Hepatocyte (in vitro differentiated cells): ENCODE measurements around the gene DCPS. TPM values are rescaled to one million over a fixed set of nuclear protein-coding genes. Genes with fewer than 3 reads are reported as not detected.
A peak's percentile ranks its signal among the peaks of the same experiment; 100 is the strongest.

Experiments
- DNase-seq: peaks from one replicate; pipeline ENCODE4 v3.0.0-alpha.2; 2016; ENCODE audit warnings: low spot score
- H2AFZ ChIP-seq: fragments of 200-600 bp; sonication (generic); 2 replicates; pipeline ENCODE4 v1.6.0; 2016; ENCODE audit warnings: antibody characterized with exemption, mild to moderate bottlenecking
- H3K27ac ChIP-seq: fragments of 200-600 bp; sonication (generic); 2 replicates; pipeline ENCODE4 v1.5.1; 2016; ENCODE audit warnings: mild to moderate bottlenecking
- H3K27me3 ChIP-seq: fragments of 200-600 bp; sonication (generic); 2 replicates; pipeline ENCODE4 v1.6.1; 2016
- H3K36me3 ChIP-seq: fragments of 200-600 bp; sonication (generic); replicated peaks from 2 replicates; pipeline ENCODE4 v1.5.1; 2016; ENCODE audit warnings: low read depth; ENCODE audit not compliant: insufficient read depth
- H3K4me1 ChIP-seq: fragments of 200-600 bp; sonication (generic); 2 replicates; pipeline ENCODE4 v1.5.1; 2016; ENCODE audit warnings: mild to moderate bottlenecking, moderate library complexity; ENCODE audit not compliant: insufficient read depth
- H3K4me2 ChIP-seq: fragments of 200-600 bp; sonication (generic); 2 replicates; pipeline ENCODE4 v1.6.0; 2016
- H3K4me3 ChIP-seq: fragments of 200-600 bp; sonication (generic); 2 replicates; pipeline ENCODE4 v1.5.1; 2016; ENCODE audit warnings: mild to moderate bottlenecking
- H3K79me2 ChIP-seq: fragments of 200-600 bp; sonication (generic); 2 replicates; pipeline ENCODE4 v1.6.0; 2017; ENCODE audit warnings: mild to moderate bottlenecking
- H3K9me2 ChIP-seq: fragments of 200-600 bp; sonication (generic); replicated peaks from 2 replicates; pipeline ENCODE4 v1.6.0; 2017; ENCODE audit warnings: mild to moderate bottlenecking; ENCODE audit not compliant: insufficient read depth
- H3K9me3 ChIP-seq: fragments of 200-600 bp; sonication (generic); 2 replicates; pipeline ENCODE4 v1.5.1; 2016; ENCODE audit warnings: low read depth, mild to moderate bottlenecking
- H4K20me1 ChIP-seq: fragments of 200-600 bp; sonication (generic); 2 replicates; pipeline ENCODE4 v1.6.0; 2016; ENCODE audit warnings: mild to moderate bottlenecking; ENCODE audit not compliant: insufficient read depth, poor library complexity, severe bottlenecking
- CTCF ChIP-seq: fragments of 200-600 bp; sonication (generic); IDR thresholded peaks from 2 replicates; pipeline ENCODE4 v1.5.1; 2016; ENCODE audit warnings: antibody characterized with exemption, mild to moderate bottlenecking; ENCODE audit not compliant: poor library complexity
- EZH2 ChIP-seq: fragments of 200-600 bp; sonication (generic); IDR thresholded peaks from 2 replicates; pipeline ENCODE4 v1.6.1; 2016; ENCODE audit warnings: antibody characterized with exemption, mild to moderate bottlenecking, borderline replicate concordance
- EZH2phosphoT487 ChIP-seq: fragments of 200-600 bp; sonication (generic); IDR thresholded peaks from one replicate; pipeline ENCODE4 v1.6.1; 2018; ENCODE audit warnings: antibody characterized with exemption, mild to moderate bottlenecking, low read depth, moderate library complexity; ENCODE audit not compliant: unreplicated experiment, severe bottlenecking
- WGBS: methylation state at CpG from one replicate; pipeline ENCODE4 v1.1.6; 2016; ENCODE audit warnings: low lambda C conversion rate; ENCODE audit errors: missing lambda C conversion rate; 5-methylcytosine and 5-hydroxymethylcytosine counted together
- polyA plus RNA-seq: library from polyadenylated mRNA; unstranded; fragments of >200 nt; fragmentation: Nextera tagmentation; extraction: Ambion mirVana; gene quantifications from 2 replicates; pipeline ENCODE4 v1.2.1, GENCODE V29; 2016
- total RNA-seq: library from RNA; depleted of rRNA; stranded (reverse); fragments of >200 nt; gene quantifications from 2 replicates; pipeline ENCODE4 v1.2.3, GENCODE V29; 2014

Gene DCPS
- total and polyA plus RNA-seq, 2 experiments from 2014 or later, result 6.5 to 16.8 TPM

GRCh38 chr11:126340960-126341606, 37.2 kb downstream of the DCPS start:
- peaks cover 39% of the 10 kb centered on the region for H3K4me1 ChIP-seq
- H3K27me3 ChIP-seq, result no peaks in the 10 kb centered on the region
- no peaks in the 10 kb centered on the region for H3K9me2 ChIP-seq
- H3K4me2 ChIP-seq, result no peak overlapping the region
- H3K27ac ChIP-seq, result peak overlapping the region; percentile 57
- H3K79me2 ChIP-seq, result no peaks in the 10 kb centered on the region
- 83% methylated on average over 7 of the region's 7 CpGs for WGBS
- TF ChIP-seq CTCF (no peak), EZH2 (no peak), EZH2phosphoT487 (no peak)
- H4K20me1 ChIP-seq, result no peaks in the 10 kb centered on the region
- H3K36me3 ChIP-seq, result no peaks in the 10 kb centered on the region
- no peak for DNase-seq
- H3K9me3 ChIP-seq, result no peaks in the 10 kb centered on the region
- H3K4me3 ChIP-seq, result no peak overlapping the region
- H2AFZ ChIP-seq, result no peak overlapping the region

GRCh38 chr11:126341760-126342161, 37.9 kb downstream of the DCPS start:
- no peaks in the 10 kb centered on the region for H3K9me3 ChIP-seq
- TF ChIP-seq CTCF, result no peak
- no peak for TF ChIP-seq EZH2
- TF ChIP-seq EZH2phosphoT487, result no peak
- DNase-seq, result no peak
- H4K20me1 ChIP-seq, result no peaks in the 10 kb centered on the region
- 54% methylated on average over 3 of the region's 3 CpGs for WGBS
- H3K36me3 ChIP-seq, result no peaks in the 10 kb centered on the region
- peak overlapping the region; percentile 57 for H3K27ac ChIP-seq
- peak overlapping the region; percentile 35 for H3K4me2 ChIP-seq
- H3K27me3 ChIP-seq, result no peaks in the 10 kb centered on the region
- no peak overlapping the region for H2AFZ ChIP-seq
- no peaks in the 10 kb centered on the region for H3K9me2 ChIP-seq
- no peaks in the 10 kb centered on the region for H3K79me2 ChIP-seq
- peaks cover 42% of the 10 kb centered on the region for H3K4me1 ChIP-seq
- H3K4me3 ChIP-seq, result no peak overlapping the region

GRCh38 chr11:126343051-126343450, 39.2 kb downstream of the DCPS start:
- H3K9me2 ChIP-seq, result no peaks in the 10 kb centered on the region
- no peaks in the 10 kb centered on the region for H3K27me3 ChIP-seq
- H3K4me2 ChIP-seq, result no peak overlapping the region
- no peak overlapping the region for H3K4me3 ChIP-seq
- WGBS, result 98% methylated on average over 16 of the region's 16 CpGs
- peaks cover 39% of the 10 kb centered on the region for H3K4me1 ChIP-seq
- H3K27ac ChIP-seq, result no peak overlapping the region
- no peaks in the 10 kb centered on the region for H4K20me1 ChIP-seq
- no peak overlapping the region for H2AFZ ChIP-seq
- DNase-seq, result no peak
- no peaks in the 10 kb centered on the region for H3K79me2 ChIP-seq
- no peak for TF ChIP-seq CTCF
- no peak for TF ChIP-seq EZH2
- no peak for TF ChIP-seq EZH2phosphoT487
- no peaks in the 10 kb centered on the region for H3K36me3 ChIP-seq
- H3K9me3 ChIP-seq, result no peaks in the 10 kb centered on the region
